ENCODE measurements around the gene ZFYVE28. TPM values are rescaled to one million over a fixed set of nuclear protein-coding genes. Genes with fewer than 3 reads are reported as not detected.

Gene ZFYVE28
- total and polyA plus RNA-seq, 2 of the 8 experiments (the other 6 are each of a cell fraction or from before 2014, with no cell fraction given), result 1.7 to 4.9 TPM

GRCh38 chr4:2356123-2357069, 62.0 kb downstream of the ZFYVE28 start (continued):
- TF ChIP-seq CHD7 (IDR thresholded peaks at IDR 0.05; ENCODE audit: insufficient replicate concordance, low read length) (no peak), CEBPB (IDR thresholded peaks at IDR 0.05; ENCODE audit: low read depth, low read length) (no peak), SUZ12 (IDR thresholded peaks at IDR 0.05; ENCODE audit: low read length) (no peak), BRCA1 (IDR thresholded peaks at IDR 0.05; ENCODE audit: low read depth, low read length) (no peak), ATF2 (IDR thresholded peaks at IDR 0.05; ENCODE audit: low read length) (no peak), POU5F1 (IDR thresholded peaks at IDR 0.05; ENCODE audit: low read depth, low read length) (no peak), CBX8 (IDR thresholded peaks at IDR 0.05; ENCODE audit: borderline replicate concordance, low read depth, low read length) (no peak)

All from H1 (cell line).